Naive thymus-derived CD4-positive, alpha-beta T cell (primary cell): Measurements from ENCODE around the gene PPCDC. TPM values are rescaled to one million over a fixed set of nuclear protein-coding genes. Genes with fewer than 3 reads are reported as not detected.

ENCODE experiments used
- ATAC-seq: fragments of 150-1000 bp; cut with Tn5 transposase; 2 replicates; pipeline ENCODE4 v1.10.0; 2021; ENCODE audit warnings: mild to moderate bottlenecking, moderate library complexity
- CTCF ChIA-PET: fragments of 350-600 bp; sonication (Branson Sonifier 250); formaldehyde crosslinking; loops from one replicate; lab custom pipeline; 2021; ENCODE audit warnings: antibody characterized with exemption; lab: Charles Lee
- POLR2A ChIA-PET: fragments of 350-600 bp; sonication (Branson Sonifier 250); formaldehyde crosslinking; loops from one replicate; lab custom pipeline; 2021; ENCODE audit warnings: antibody characterized with exemption, inconsistent platforms; lab: Charles Lee
- DNase-seq, 9 donors: peaks; one replicate each; pipeline versions ENCODE4 v3.0.0 to v3.0.0-alpha.2; 2020 to 2022; ENCODE audit warnings: mixed read lengths in 1 of 9
- H3K27ac ChIP-seq: one replicate; pipeline ENCODE4 v1.7.0; 2013; ENCODE audit warnings: mild to moderate bottlenecking, low read depth, low read length, moderate library complexity
- H3K27me3 ChIP-seq, 2 donors: one replicate each; pipeline ENCODE4 v1.7.0; 2013; ENCODE audit warnings: low read length in 2 of 2, mild to moderate bottlenecking in 2 of 2, moderate library complexity in 2 of 2; ENCODE audit not compliant: control insufficient read depth in 2 of 2, insufficient read depth in 2 of 2
- H3K36me3 ChIP-seq, 3 experiments: 1 replicate in 2 of 3; 2 replicates in 1 of 3; pipeline ENCODE4 v1.7.0; 2013; ENCODE audit warnings: low read length in 3 of 3, mild to moderate bottlenecking in 3 of 3, moderate library complexity in 1 of 3; ENCODE audit not compliant: insufficient read depth in 3 of 3, control insufficient read depth in 2 of 3
- H3K4me1 ChIP-seq, 2 donors: one replicate each; pipeline ENCODE4 v1.7.0; 2013; ENCODE audit warnings: low read length in 2 of 2, mild to moderate bottlenecking in 2 of 2, moderate library complexity in 1 of 2; ENCODE audit not compliant: control insufficient read depth in 2 of 2, insufficient read depth in 2 of 2
- H3K4me3 ChIP-seq: 2 replicates; pipeline ENCODE4 v1.7.0; 2013; ENCODE audit warnings: mild to moderate bottlenecking, low read length
- H3K9me3 ChIP-seq, 3 experiments: 1 replicate in 2 of 3; 2 replicates in 1 of 3; pipeline ENCODE4 v1.7.0; 2013; ENCODE audit warnings: low read length in 3 of 3; ENCODE audit not compliant: control insufficient read depth in 2 of 3
- H3K27ac Mint-ChIP-seq, 9 donors: one replicate each; pipeline ENCODE4 v1.8.0; 2020 to 2022; ENCODE audit warnings: mixed read lengths in 9 of 9, mild to moderate bottlenecking in 8 of 9, moderate library complexity in 5 of 9, inconsistent platforms in 2 of 9
- H3K27me3 Mint-ChIP-seq, 5 donors: one replicate each; pipeline ENCODE4 v1.8.0; 2021 to 2022; ENCODE audit warnings: mixed read lengths in 5 of 5, mild to moderate bottlenecking in 1 of 5
- H3K36me3 Mint-ChIP-seq, 5 donors: one replicate each; pipeline ENCODE4 v1.8.0; 2020 to 2022; ENCODE audit warnings: mixed read lengths in 5 of 5, mild to moderate bottlenecking in 3 of 5, inconsistent platforms in 1 of 5
- H3K4me1 Mint-ChIP-seq, 7 donors: one replicate each; pipeline ENCODE4 v1.8.0; 2020 to 2022; ENCODE audit warnings: mixed read lengths in 7 of 7, mild to moderate bottlenecking in 3 of 7, inconsistent platforms in 1 of 7
- H3K4me3 Mint-ChIP-seq, 10 donors: one replicate each; pipeline ENCODE4 v1.8.0; 2020 to 2022; ENCODE audit warnings: mild to moderate bottlenecking in 10 of 10, mixed read lengths in 10 of 10, moderate library complexity in 6 of 10, inconsistent platforms in 2 of 10
- H3K9me3 Mint-ChIP-seq, 11 donors: one replicate each; pipeline ENCODE4 v1.8.0; 2020 to 2022; ENCODE audit warnings: mixed read lengths in 11 of 11, mild to moderate bottlenecking in 4 of 11, inconsistent platforms in 1 of 11, moderate library complexity in 1 of 11
- intact Hi-C, 2 donors: fragments of 100-400 bp; cut with micrococcal nuclease; formaldehyde crosslinking; loops; one replicate each; pipeline ENCODE4 v1.15.1; 2023
- polyA plus RNA-seq, 2 donors: library from polyadenylated mRNA; unstranded; fragments of 300-500 nt; fragmentation: Illumina TruSeq; gene quantifications; one replicate each; pipeline ENCODE4 v1.2.3, GENCODE V29; 2021
- total RNA-seq, 6 experiments: library from RNA in 5 of 6; stranded (reverse) in 5 of 6; gene quantifications; 1 replicate in 5 of 6; 2 replicates in 1 of 6; pipeline ENCODE4 v1.2.3 and lab custom pipeline; 2021 to 2026

The PPCDC gene
- total and polyA plus RNA-seq, 7 experiments from 2014 or later = 11.7 to 31.3 (median 14.5) TPM

DNA sequence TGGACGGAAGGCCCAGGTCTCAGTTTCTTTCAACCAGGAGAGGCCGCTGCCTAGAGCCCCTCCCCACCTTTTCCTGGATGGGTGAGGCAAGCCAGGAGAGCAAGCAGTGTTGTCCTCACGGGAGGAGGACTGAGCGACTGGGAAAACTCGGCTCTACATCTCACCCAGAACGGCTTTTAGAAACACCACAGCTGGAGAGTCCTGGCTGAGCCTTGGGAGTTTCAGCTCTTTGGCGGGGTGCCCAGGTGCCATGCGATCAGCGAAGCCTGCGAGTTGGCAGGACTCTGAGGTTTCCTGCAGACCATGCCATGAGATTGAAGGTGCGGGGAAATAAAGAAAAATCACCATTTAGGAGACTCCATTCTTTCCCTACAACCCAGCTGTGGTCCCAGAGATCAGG, 26.0 kb downstream of the PPCDC start:
- DNase-seq (no peak), ATAC-seq (no peak)
- H3K4me1 Mint-ChIP-seq = peaks cover 0 to 38% (median 0%) of the 10 kb centered on the region in 7 donors
- no peaks in the 10 kb centered on the region for H3K9me3 Mint-ChIP-seq
- Histone ChIP-seq H3K36me3 (peaks cover 0 to 31% (median 0%) of the 10 kb centered on the region in 3 experiments), H3K4me1 (peaks cover 0 to 5% of the 10 kb centered on the region in 2 donors), H3K27ac (no peak overlapping the region), H3K27me3 (no peaks in the 10 kb centered on the region), H3K4me3 (no peak overlapping the region), H3K9me3 (no peaks in the 10 kb centered on the region)
- POLR2A ChIA-PET = no interaction called here
- H3K36me3 Mint-ChIP-seq = peaks cover 0 to 29% (median 8%) of the 10 kb centered on the region in 5 donors
- no peak overlapping the region for H3K4me3 Mint-ChIP-seq
- no peaks in the 10 kb centered on the region for H3K27me3 Mint-ChIP-seq
- CTCF ChIA-PET = no interaction called here
- intact Hi-C loops = no loop called here
- H3K27ac Mint-ChIP-seq = no peak overlapping the region

- Mint-ChIP-seq H3K36me3 (peaks cover 0 to 21% (median 6%) of the 10 kb centered on the region in 5 donors), H3K27ac (peak overlapping the region in 1 of 9 donors; percentile 18), H3K4me3 (no peak overlapping the region), H3K9me3 (no peaks in the 10 kb centered on the region), H3K27me3 (no peaks in the 10 kb centered on the region), H3K4me1 (peaks cover 0 to 31% (median 0%) of the 10 kb centered on the region in 7 donors)
- no peaks in the 10 kb centered on the region for H3K9me3 ChIP-seq
- ChIA-PET CTCF (no interaction called here), POLR2A (no interaction called here)
- no peak overlapping the region for H3K4me3 ChIP-seq
- H3K36me3 ChIP-seq = peaks cover 0 to 22% (median 0%) of the 10 kb centered on the region in 3 experiments
- DNase-seq (no peak), ATAC-seq (no peak)
- H3K27me3 ChIP-seq = no peaks in the 10 kb centered on the region
- intact Hi-C loops = no loop called here
- H3K4me1 ChIP-seq = peaks cover 0 to 5% of the 10 kb centered on the region in 2 donors
- H3K27ac ChIP-seq = no peak overlapping the region
These were observed 26.9 kb downstream of the PPCDC start for GRCh38 chr15:75050283-75050682.

DNA sequence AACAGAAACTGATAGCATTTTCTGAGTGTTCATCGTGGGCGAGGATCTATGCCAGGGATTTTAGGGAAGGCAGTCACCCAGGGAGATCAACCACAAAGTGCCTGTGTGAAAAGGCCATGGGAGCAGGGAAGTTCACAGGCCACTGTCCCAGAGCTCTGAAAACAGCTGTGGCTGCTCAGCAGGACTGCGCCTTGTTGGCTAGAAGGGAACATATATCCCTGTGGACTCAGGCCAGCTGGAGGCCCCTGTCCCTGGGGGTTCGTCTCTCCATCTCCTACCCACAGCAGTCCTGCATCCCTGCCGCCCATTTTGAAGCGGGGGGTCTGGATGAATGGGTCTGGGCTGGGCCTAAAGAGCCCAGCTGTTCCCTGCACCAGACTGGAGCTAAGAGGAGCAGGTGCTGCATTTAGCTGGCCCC, 27.8 kb downstream of the PPCDC start:
- POLR2A ChIA-PET = no interaction called here
- H3K27ac Mint-ChIP-seq = no peak overlapping the region
- ATAC-seq (no peak), DNase-seq (no peak)
- intact Hi-C loops = no loop called here
- no peak overlapping the region for H3K4me3 ChIP-seq
- H3K9me3 Mint-ChIP-seq = no peaks in the 10 kb centered on the region
- H3K27me3 ChIP-seq = no peaks in the 10 kb centered on the region
- no peaks in the 10 kb centered on the region for H3K27me3 Mint-ChIP-seq
- no peak overlapping the region for H3K27ac ChIP-seq
- CTCF ChIA-PET = no interaction called here
- no peaks in the 10 kb centered on the region for H3K9me3 ChIP-seq
- H3K4me1 Mint-ChIP-seq = peaks cover 0 to 29% (median 0%) of the 10 kb centered on the region in 7 donors
- peaks cover 0 to 21% (median 0%) of the 10 kb centered on the region in 3 experiments for H3K36me3 ChIP-seq
- H3K4me1 ChIP-seq = peaks cover 0 to 5% of the 10 kb centered on the region in 2 donors
- peaks cover 3 to 23% (median 6%) of the 10 kb centered on the region in 5 donors for H3K36me3 Mint-ChIP-seq
- no peak overlapping the region for H3K4me3 Mint-ChIP-seq

- no peak overlapping the region for H3K4me3 Mint-ChIP-seq
- Histone ChIP-seq H3K27me3 (no peaks in the 10 kb centered on the region), H3K4me3 (no peak overlapping the region), H3K9me3 (no peaks in the 10 kb centered on the region), H3K36me3 (peaks cover 0 to 20% (median 0%) of the 10 kb centered on the region in 3 experiments), H3K4me1 (peaks cover 0 to 2% of the 10 kb centered on the region in 2 donors), H3K27ac (no peak overlapping the region)
- no peaks in the 10 kb centered on the region for H3K27me3 Mint-ChIP-seq
- ATAC-seq = no peak
- ChIA-PET CTCF (interaction anchor here (0.6 kb wide), 1 partner anchor 955 kb away, joined by 3 read pairs; no protein-coding TSS in a partner anchor), POLR2A (no interaction called here)
- no peak for DNase-seq
- intact Hi-C loops = no loop called here
- H3K36me3 Mint-ChIP-seq = peaks cover 0 to 25% (median 6%) of the 10 kb centered on the region in 5 donors
- H3K9me3 Mint-ChIP-seq = no peaks in the 10 kb centered on the region
- no peak overlapping the region for H3K27ac Mint-ChIP-seq
- peaks cover 0 to 26% (median 0%) of the 10 kb centered on the region in 7 donors for H3K4me1 Mint-ChIP-seq
These were observed 28.3 kb downstream of the PPCDC start for GRCh38 chr15:75051711-75052110.

DNA sequence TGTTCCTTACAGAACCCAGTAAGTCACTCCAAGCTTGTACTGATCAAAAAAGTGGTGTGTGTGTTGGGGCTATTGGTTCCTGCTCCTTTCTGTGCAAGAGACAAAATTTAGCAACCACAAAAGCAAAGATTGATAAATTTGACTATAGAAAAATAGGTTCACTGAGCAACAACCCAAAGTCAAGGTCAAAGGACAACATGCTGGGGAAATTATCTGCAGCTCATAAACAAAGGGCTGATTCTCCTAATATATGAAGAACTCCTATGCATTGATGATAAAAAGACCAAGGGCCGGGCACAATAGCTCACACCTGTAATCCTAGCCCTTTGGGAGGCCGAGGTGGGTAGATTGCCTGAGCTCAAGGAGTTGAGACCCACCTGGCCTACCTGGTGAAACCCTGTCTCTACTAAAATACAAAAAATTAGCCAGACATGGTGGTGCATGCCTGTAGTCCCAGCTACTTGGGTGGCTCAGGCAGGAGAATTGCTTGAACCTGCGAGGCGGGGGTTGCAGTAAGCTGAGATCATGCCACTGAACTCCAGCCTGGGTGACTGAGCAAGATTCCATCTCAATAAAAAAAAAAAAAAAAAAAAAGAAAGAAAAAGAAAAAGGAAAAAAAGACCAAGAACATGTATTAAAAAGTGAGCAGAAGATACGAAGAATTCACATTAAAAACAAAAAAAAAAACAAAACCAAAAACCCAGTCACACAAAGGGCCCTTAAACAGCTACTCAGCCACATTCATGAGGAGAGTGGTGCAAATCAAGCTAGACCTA, 29.8 kb downstream of the PPCDC start:
- Histone ChIP-seq H3K27me3 (no peaks in the 10 kb centered on the region), H3K9me3 (no peaks in the 10 kb centered on the region), H3K27ac (no peak overlapping the region), H3K4me1 (no peaks in the 10 kb centered on the region), H3K36me3 (peaks cover 0 to 6% (median 0%) of the 10 kb centered on the region in 3 experiments), H3K4me3 (no peak overlapping the region)
- Mint-ChIP-seq H3K9me3 (no peaks in the 10 kb centered on the region), H3K27ac (no peak overlapping the region), H3K27me3 (no peaks in the 10 kb centered on the region), H3K4me3 (no peak overlapping the region), H3K36me3 (peaks cover 0 to 25% (median 6%) of the 10 kb centered on the region in 5 donors), H3K4me1 (peaks cover 0 to 21% (median 0%) of the 10 kb centered on the region in 7 donors)
- ATAC-seq (no peak), DNase-seq (no peak)
- CTCF ChIA-PET = interaction anchor here (0.7 kb wide), 2 partner anchors 169 to 988 kb away, joined by 3 read pairs; no protein-coding TSS in a partner anchor
- intact Hi-C loops = no loop called here
- POLR2A ChIA-PET = no interaction called here

- Histone ChIP-seq H3K27ac (no peak overlapping the region), H3K9me3 (no peaks in the 10 kb centered on the region), H3K27me3 (no peaks in the 10 kb centered on the region), H3K36me3 (peaks cover 0 to under 1% (median 0%) of the 10 kb centered on the region in 3 experiments), H3K4me1 (no peaks in the 10 kb centered on the region), H3K4me3 (no peak overlapping the region)
- peak overlapping the region in 1 of 9 donors; percentile 38 for H3K27ac Mint-ChIP-seq
- ATAC-seq (no peak), DNase-seq (no peak)
- peaks cover 0 to 19% (median 3%) of the 10 kb centered on the region in 5 donors for H3K36me3 Mint-ChIP-seq
- no peak overlapping the region for H3K4me3 Mint-ChIP-seq
- no peaks in the 10 kb centered on the region for H3K27me3 Mint-ChIP-seq
- intact Hi-C loops = no loop called here
- no peaks in the 10 kb centered on the region for H3K9me3 Mint-ChIP-seq
- POLR2A ChIA-PET = no interaction called here
- CTCF ChIA-PET = no interaction called here
- peaks cover 0 to 26% (median 0%) of the 10 kb centered on the region in 7 donors for H3K4me1 Mint-ChIP-seq
These were observed 30.3 kb downstream of the PPCDC start for GRCh38 chr15:75053748-75054125.
